Endothelial cell of umbilical vein (primary cell): ENCODE results near the gene CAMTA1.

Experiments used
- EZH2 ChIP-seq: IDR thresholded peaks from 2 replicates; pipeline ENCODE4 v1.6.1; 2012; ENCODE audit warnings: borderline replicate concordance, low read depth, mild to moderate bottlenecking, moderate library complexity, low read length, inconsistent platforms; ENCODE audit not compliant: severe bottlenecking
- FOS ChIP-seq: IDR thresholded peaks from 2 replicates; pipeline ENCODE4 v1.6.1; 2011; ENCODE audit warnings: mild to moderate bottlenecking, low read length, moderate library complexity, borderline replicate concordance; ENCODE audit not compliant: insufficient read depth
- GATA2 ChIP-seq: IDR thresholded peaks from 2 replicates; pipeline ENCODE4 v1.7.0; 2011; ENCODE audit warnings: low read depth, mild to moderate bottlenecking, moderate library complexity, mixed read lengths, low read length; ENCODE audit not compliant: insufficient read length, insufficient read depth
- JUN ChIP-seq: IDR thresholded peaks from 2 replicates; pipeline ENCODE4 v1.6.1; 2011; ENCODE audit warnings: borderline replicate concordance, low read depth; ENCODE audit not compliant: insufficient read length, insufficient read depth
- POLR2A ChIP-seq: IDR thresholded peaks from 2 replicates; pipeline ENCODE4 v1.6.1; 2012; ENCODE audit warnings: low read depth, mild to moderate bottlenecking, control low read depth, low read length
- POLR2AphosphoS5 ChIP-seq: IDR thresholded peaks from 2 replicates; pipeline ENCODE4 v1.6.1; 2012; ENCODE audit warnings: low read depth, mild to moderate bottlenecking, control low read depth, low read length, moderate library complexity; ENCODE audit not compliant: insufficient read depth
- TF ChIP-seq, protein P1 (sequence below), 2 donors: IDR thresholded peaks; 1 replicate in 1 of 2; 2 replicates in 1 of 2; pipeline ENCODE4 v1.5.1; 2011; ENCODE audit warnings: low read length in 2 of 2, mild to moderate bottlenecking in 2 of 2, moderate library complexity in 2 of 2, control low read depth in 1 of 2, inconsistent platforms in 1 of 2, low read depth in 1 of 2; ENCODE audit not compliant: insufficient read depth in 1 of 2; ENCODE audit errors: extremely low read depth in 1 of 2
- TF ChIP-seq, protein P2 (sequence below): IDR thresholded peaks from 2 replicates; pipeline ENCODE4 v1.6.1; 2011; ENCODE audit not compliant: insufficient read depth, insufficient read length

DNA sequence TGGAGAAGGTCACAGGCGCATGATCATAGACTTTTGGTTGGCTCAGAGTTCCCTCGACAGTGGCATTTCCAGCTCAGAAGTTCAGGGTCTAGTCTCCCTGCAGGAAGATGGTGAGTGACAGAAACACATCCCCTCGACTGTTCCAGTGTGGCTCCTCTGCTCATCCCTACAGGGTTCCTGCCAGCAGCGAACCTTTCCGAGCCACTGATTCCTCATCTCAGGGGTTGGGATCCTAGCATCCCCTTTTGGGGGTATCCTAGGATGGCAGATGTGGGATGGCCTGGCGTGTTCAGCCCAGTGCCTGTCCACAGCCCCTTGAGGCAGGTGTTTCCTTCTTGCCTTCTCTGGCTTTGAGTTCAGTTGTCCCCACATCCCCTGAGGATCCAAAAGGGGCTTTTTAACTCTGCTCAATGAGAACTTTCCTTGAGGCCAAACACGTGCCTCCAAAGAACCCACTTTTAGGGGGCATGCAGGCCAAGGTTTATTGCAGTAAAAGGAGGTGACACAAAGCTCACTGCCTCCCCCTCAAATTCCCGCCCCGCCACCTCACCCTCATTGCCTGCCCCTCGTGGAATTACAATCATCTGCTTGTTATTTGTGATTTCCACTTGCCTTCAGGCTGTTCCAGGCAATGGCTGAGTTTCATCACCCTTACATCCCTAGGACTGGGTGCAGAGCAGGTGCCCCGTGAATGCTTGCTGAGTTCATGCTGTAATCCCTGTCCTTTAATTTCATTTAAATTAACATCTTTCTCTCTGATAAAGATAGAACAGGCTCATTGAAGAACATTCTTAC is 440.7 kb downstream of the CAMTA1 start:
- TF ChIP-seq JUN (no peak), POLR2A (no peak), POLR2AphosphoS5 (no peak), EZH2 (no peak), FOS (no peak), GATA2 (no peak)
- TF ChIP-seq, protein P1, sequence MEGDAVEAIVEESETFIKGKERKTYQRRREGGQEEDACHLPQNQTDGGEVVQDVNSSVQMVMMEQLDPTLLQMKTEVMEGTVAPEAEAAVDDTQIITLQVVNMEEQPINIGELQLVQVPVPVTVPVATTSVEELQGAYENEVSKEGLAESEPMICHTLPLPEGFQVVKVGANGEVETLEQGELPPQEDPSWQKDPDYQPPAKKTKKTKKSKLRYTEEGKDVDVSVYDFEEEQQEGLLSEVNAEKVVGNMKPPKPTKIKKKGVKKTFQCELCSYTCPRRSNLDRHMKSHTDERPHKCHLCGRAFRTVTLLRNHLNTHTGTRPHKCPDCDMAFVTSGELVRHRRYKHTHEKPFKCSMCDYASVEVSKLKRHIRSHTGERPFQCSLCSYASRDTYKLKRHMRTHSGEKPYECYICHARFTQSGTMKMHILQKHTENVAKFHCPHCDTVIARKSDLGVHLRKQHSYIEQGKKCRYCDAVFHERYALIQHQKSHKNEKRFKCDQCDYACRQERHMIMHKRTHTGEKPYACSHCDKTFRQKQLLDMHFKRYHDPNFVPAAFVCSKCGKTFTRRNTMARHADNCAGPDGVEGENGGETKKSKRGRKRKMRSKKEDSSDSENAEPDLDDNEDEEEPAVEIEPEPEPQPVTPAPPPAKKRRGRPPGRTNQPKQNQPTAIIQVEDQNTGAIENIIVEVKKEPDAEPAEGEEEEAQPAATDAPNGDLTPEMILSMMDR (IDR thresholded peaks at IDR 0.05; ENCODE audit: extremely low read depth in 1 of 2, insufficient read depth in 1 of 2, low read depth in 1 of 2, low read length in 2 of 2): no peak
- TF ChIP-seq, protein P2, sequence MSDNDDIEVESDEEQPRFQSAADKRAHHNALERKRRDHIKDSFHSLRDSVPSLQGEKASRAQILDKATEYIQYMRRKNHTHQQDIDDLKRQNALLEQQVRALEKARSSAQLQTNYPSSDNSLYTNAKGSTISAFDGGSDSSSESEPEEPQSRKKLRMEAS: no peak
